Aorta (tissue), 5 donors: ENCODE measurements around the gene GMFB. TPM values are rescaled to one million over a fixed set of nuclear protein-coding genes. Genes with fewer than 3 reads are reported as not detected.

ENCODE experiments used
- ATAC-seq: fragments of 200-7000 bp; cut with Tn5 transposase; one replicate; pipeline ENCODE4 v1.9.1; 2022; ENCODE audit warnings: moderate library complexity; ENCODE audit not compliant: low FRiP score
- DNase-seq, 2 donors: peaks; one replicate each; pipeline ENCODE4 v3.0.0-alpha.2; 2020
- H3K27ac ChIP-seq, 2 donors: one replicate each; pipeline ENCODE4 v1.5.1; 2013; ENCODE audit warnings: low read length in 2 of 2, mild to moderate bottlenecking in 2 of 2, moderate library complexity in 2 of 2, control low read depth in 1 of 2, inconsistent platforms in 1 of 2, low read depth in 1 of 2
- H3K27me3 ChIP-seq, 2 donors: one replicate each; pipeline ENCODE4 v1.6.1; 2013; ENCODE audit warnings: control low read depth in 1 of 2, low read length in 1 of 2, mild to moderate bottlenecking in 1 of 2, moderate library complexity in 1 of 2; ENCODE audit not compliant: insufficient read depth in 2 of 2, control insufficient read depth in 1 of 2
- H3K36me3 ChIP-seq, 2 donors: one replicate each; pipeline ENCODE4 v1.6.1; 2013; ENCODE audit warnings: control low read depth in 1 of 2, low read length in 1 of 2, mild to moderate bottlenecking in 1 of 2; ENCODE audit not compliant: insufficient read depth in 2 of 2, control insufficient read depth in 1 of 2
- H3K4me1 ChIP-seq, 2 donors: one replicate each; pipeline ENCODE4 v1.6.1; 2013; ENCODE audit warnings: low read length in 2 of 2, control low read depth in 1 of 2, mild to moderate bottlenecking in 1 of 2, moderate library complexity in 1 of 2; ENCODE audit not compliant: insufficient read depth in 2 of 2, control insufficient read depth in 1 of 2
- H3K4me3 ChIP-seq, 2 donors: one replicate each; pipeline ENCODE4 v1.5.1; 2013; ENCODE audit warnings: low read length in 2 of 2, control low read depth in 1 of 2, mild to moderate bottlenecking in 1 of 2
- H3K9me3 ChIP-seq: one replicate; pipeline ENCODE4 v1.6.1; 2013; ENCODE audit warnings: mild to moderate bottlenecking, low read length; ENCODE audit not compliant: control insufficient read depth
- WGBS, 2 donors: extraction: QIAGEN DNeasy Blood & Tissue Kit; methylation state at CpG; one replicate each; pipeline ENCODE4 v1.1.7; 2013; 5-methylcytosine and 5-hydroxymethylcytosine counted together
- intact Hi-C, 2 donors: fragments of 100-400 bp; cut with DNase I; formaldehyde crosslinking; loops; one replicate each; pipeline versions ENCODE4 v1.14.2 to v1.15.0; 2022
- polyA plus RNA-seq, 2 donors: library from polyadenylated mRNA; stranded (reverse); fragments of 200-250 nt; gene quantifications; one replicate each; pipeline ENCODE4 v1.2.3, GENCODE V29; 2013
- total RNA-seq, 2 donors: library from RNA; stranded (reverse); fragmentation: NEBNext Ultra II Directional; extraction: Animal tissue kit (Norgen Biotek cat#: 25700); gene quantifications; one replicate each; pipeline ENCODE4 v1.2.1, GENCODE V29; 2021
- donor health status: healthy with polysubstance abuse.
- donor health status: Bipolar disorder and iron deficiency.
- donor health status: DM: no; HTN: no; CAD: no.
- donor health status: DM: no; HTN: no; CAD: no.
- donor health status: DM: yes; HTN: yes; CAD: no.

GMFB gene
- total and polyA plus RNA-seq, 4 donors = 11.9 to 40.2 (median 34.6) TPM

GRCh38 chr14:54475187-54475899 lies 13.4 kb downstream of the GMFB start:
- peaks cover 4 to 5% of the 10 kb centered on the region in 2 donors for H3K36me3 ChIP-seq
- H3K27ac ChIP-seq = no peak overlapping the region
- ATAC-seq (no peak), DNase-seq (no peak)
- H3K9me3 ChIP-seq = no peaks in the 10 kb centered on the region
- intact Hi-C loops = no loop called here
- peaks cover 2 to 5% of the 10 kb centered on the region in 2 donors for H3K4me1 ChIP-seq
- WGBS, 2 donors = 46 to 51% methylated on average over 4 of the region's 4 CpGs
- no peaks in the 10 kb centered on the region for H3K27me3 ChIP-seq
- H3K4me3 ChIP-seq = no peak overlapping the region

- H3K27me3 ChIP-seq = no peaks in the 10 kb centered on the region
- DNase-seq (no peak), ATAC-seq (no peak)
Observed at GRCh38 chr14:54474232-54474793, 14.5 kb downstream of the GMFB start.

GRCh38 chr14:54472315-54472714 lies 16.5 kb downstream of the GMFB start:
- WGBS, 2 donors = 72 to 85% methylated on average over 4 of the region's 4 CpGs
- Histone ChIP-seq H3K4me3 (no peak overlapping the region), H3K9me3 (no peaks in the 10 kb centered on the region), H3K27ac (no peak overlapping the region), H3K36me3 (peaks cover 0 to 2% of the 10 kb centered on the region in 2 donors), H3K27me3 (no peaks in the 10 kb centered on the region), H3K4me1 (peaks cover 2 to 5% of the 10 kb centered on the region in 2 donors)
- ATAC-seq = no peak
- intact Hi-C loops = no loop called here
- DNase-seq = no peak

More at GRCh38 chr14:54474232-54474793, 14.5 kb downstream of the GMFB start:
- Histone ChIP-seq H3K27ac (no peak overlapping the region), H3K36me3 (peaks cover 4 to 5% of the 10 kb centered on the region in 2 donors), H3K4me3 (no peak overlapping the region), H3K9me3 (no peaks in the 10 kb centered on the region), H3K4me1 (peaks cover 2 to 5% of the 10 kb centered on the region in 2 donors)
- 17 to 28% methylated on average over 2 of the region's 2 CpGs for WGBS, 2 donors
- intact Hi-C loops = no loop called here

- no peak overlapping the region for H3K27ac ChIP-seq
- peaks cover 0 to 2% of the 10 kb centered on the region in 2 donors for H3K36me3 ChIP-seq
- WGBS, 2 donors = 91 to 92% methylated on average over 4 of the region's 4 CpGs
- intact Hi-C loops = no loop called here
- peaks cover 2 to 5% of the 10 kb centered on the region in 2 donors for H3K4me1 ChIP-seq
- ATAC-seq (no peak), DNase-seq (no peak)
- H3K27me3 ChIP-seq = no peaks in the 10 kb centered on the region
- no peak overlapping the region for H3K4me3 ChIP-seq
- H3K9me3 ChIP-seq = no peaks in the 10 kb centered on the region
Observed at GRCh38 chr14:54471641-54472040, 17.1 kb downstream of the GMFB start.

- peaks cover 0 to 2% of the 10 kb centered on the region in 2 donors for H3K36me3 ChIP-seq
- DNase-seq = no peak
- WGBS, 2 donors = 39 to 40% methylated on average over 4 of the region's 4 CpGs
- peak overlapping the region in 1 of 2 donors; percentile 6 for H3K27ac ChIP-seq
- no peaks in the 10 kb centered on the region for H3K27me3 ChIP-seq
- intact Hi-C loops = no loop called here
- no peak for ATAC-seq
- H3K9me3 ChIP-seq = no peaks in the 10 kb centered on the region
- no peak overlapping the region for H3K4me3 ChIP-seq
- peaks cover 2 to 5% of the 10 kb centered on the region in 2 donors for H3K4me1 ChIP-seq
Observed at GRCh38 chr14:54470701-54471100, 18.1 kb downstream of the GMFB start.

- ATAC-seq (no peak), DNase-seq (no peak)
- intact Hi-C loops = no loop called here
- Histone ChIP-seq H3K4me3 (no peak overlapping the region), H3K36me3 (peaks cover 0 to 2% of the 10 kb centered on the region in 2 donors), H3K9me3 (no peaks in the 10 kb centered on the region), H3K4me1 (peaks cover 2 to 5% of the 10 kb centered on the region in 2 donors), H3K27ac (no peak overlapping the region), H3K27me3 (no peaks in the 10 kb centered on the region)
Observed at GRCh38 chr14:54467280-54467679, 21.5 kb downstream of the GMFB start.

- DNase-seq (no peak), ATAC-seq (no peak)
- Histone ChIP-seq H3K27ac (peak overlapping the region; percentile 36 to 44), H3K36me3 (no peaks in the 10 kb centered on the region), H3K4me3 (no peak overlapping the region), H3K27me3 (no peaks in the 10 kb centered on the region), H3K4me1 (peaks cover under 1 to 2% of the 10 kb centered on the region in 2 donors), H3K9me3 (no peaks in the 10 kb centered on the region)
- 7 to 14% methylated on average over 4 of the region's 4 CpGs for WGBS, 2 donors
- intact Hi-C loops = no loop called here
Observed at GRCh38 chr14:54465654-54466053, 23.1 kb downstream of the GMFB start.

- Histone ChIP-seq H3K4me1 (no peaks in the 10 kb centered on the region), H3K36me3 (no peaks in the 10 kb centered on the region), H3K27ac (no peak overlapping the region), H3K4me3 (no peak overlapping the region), H3K27me3 (no peaks in the 10 kb centered on the region), H3K9me3 (no peaks in the 10 kb centered on the region)
- DNase-seq (no peak), ATAC-seq (no peak)
- intact Hi-C loops = no loop called here
- 81 to 88% methylated on average over 5 of the region's 5 CpGs for WGBS, 2 donors
Observed at GRCh38 chr14:54462048-54462447, 26.7 kb downstream of the GMFB start.

- 95% methylated on average over 3 of the region's 3 CpGs for WGBS, 2 donors
- intact Hi-C loops = no loop called here
- H3K9me3 ChIP-seq = no peaks in the 10 kb centered on the region
- H3K4me3 ChIP-seq = no peak overlapping the region
- H3K27me3 ChIP-seq = no peaks in the 10 kb centered on the region
- ATAC-seq = no peak
- H3K27ac ChIP-seq = no peak overlapping the region
- no peaks in the 10 kb centered on the region for H3K4me1 ChIP-seq
- DNase-seq = no peak
- H3K36me3 ChIP-seq = no peaks in the 10 kb centered on the region
Observed at GRCh38 chr14:54459106-54459505, 29.7 kb downstream of the GMFB start.
